Measurements from ENCODE around the gene C1QTNF4. TPM values are rescaled to one million over a fixed set of nuclear protein-coding genes. Genes with fewer than 3 reads are reported as not detected.
A peak's percentile ranks its signal among the peaks of the same experiment; 100 is the strongest.

Gene C1QTNF4
- total and polyA plus RNA-seq, 2 of the 13 experiments (the other 11 are each of a cell fraction or from before 2014, with no cell fraction given), result not detected

- TF ChIP-seq SNAPC4 (CRISPR knock-in tag; IDR thresholded peaks at IDR 0.05), result 0 out of 2 replicates have a peak, but pooled peaks have one; percentile 40
- no peak for TF ChIP-seq FOXK1 (CRISPR knock-in tag; IDR thresholded peaks at IDR 0.05; ENCODE audit: borderline replicate concordance, low read depth)
- no peak for TF ChIP-seq SMYD3 (CRISPR knock-in tag; IDR thresholded peaks at IDR 0.05)
- no peak for TF ChIP-seq SRSF9 (IDR thresholded peaks at IDR 0.05; ENCODE audit: borderline replicate concordance, insufficient read depth, low read depth, low read length, poor library complexity, severe bottlenecking)
- TF ChIP-seq ELF4 (CRISPR knock-in tag; IDR thresholded peaks at IDR 0.05; ENCODE audit: borderline replicate concordance), result no peak
- TF ChIP-seq CBX5 (CRISPR knock-in tag; IDR thresholded peaks at IDR 0.05; ENCODE audit: borderline replicate concordance), result no peak
- no peak for TF ChIP-seq TRIM24 (CRISPR knock-in tag; IDR thresholded peaks at IDR 0.05)
- TF ChIP-seq ZNF142 (CRISPR knock-in tag; IDR thresholded peaks at IDR 0.05), result peak; percentile 58; the same call in 1 of the 2 replicates
- no peak for TF ChIP-seq PCBP1 (IDR thresholded peaks at IDR 0.05; ENCODE audit: borderline replicate concordance, low read depth, low read length)
- peak; percentile 87 for TF ChIP-seq MEIS2 (CRISPR knock-in tag; IDR thresholded peaks at IDR 0.05)
- peak; percentile 58 for TF ChIP-seq GATAD1 (CRISPR knock-in tag; IDR thresholded peaks at IDR 0.05)
- TF ChIP-seq ZNF432 (CRISPR knock-in tag; IDR thresholded peaks at IDR 0.05; ENCODE audit: borderline replicate concordance), result no peak
- TF ChIP-seq ARNT (IDR thresholded peaks at IDR 0.05), result no peak
- TF ChIP-seq GMEB1 (CRISPR knock-in tag; IDR thresholded peaks at IDR 0.05; ENCODE audit: borderline replicate concordance), result peak; percentile 30; the same call in 1 of the 2 replicates
- no peak; the same call in 1 of the 2 replicates for TF ChIP-seq ZBTB7B (CRISPR knock-in tag; IDR thresholded peaks at IDR 0.05)
- TF ChIP-seq ZNF572 (CRISPR knock-in tag; IDR thresholded peaks at IDR 0.05), result no peak
These were observed 28.7 kb downstream of the C1QTNF4 start, which contains the start of gene PTPMT1 (continued) for GRCh38 chr11:47565340-47566148.
